OCI-M2 (cell line): ENCODE results near the gene STARD13.

Experiments used
- DNase-seq: peaks from one replicate; lab custom pipeline; 2025; ENCODE audit not compliant: unreplicated experiment; lab: John Stamatoyannopoulos, UW

Gene STARD13

GRCh38 chr13:33125821-33126570 lies 159.6 kb downstream of the STARD13 start:
- DNase-seq: no peak

- no peak for DNase-seq
These were observed 162.3 kb downstream of the STARD13 start for GRCh38 chr13:33123066-33123859.

- no peak for DNase-seq
These were observed 165.6 kb downstream of the STARD13 start for GRCh38 chr13:33119856-33120543.

GRCh38 chr13:33119022-33119781 lies 166.4 kb downstream of the STARD13 start:
- no peak for DNase-seq

- DNase-seq: no peak
These were observed 169.1 kb downstream of the STARD13 start for GRCh38 chr13:33116321-33117010.

GRCh38 chr13:33115274-33115673 lies 170.3 kb downstream of the STARD13 start:
- DNase-seq: no peak

GRCh38 chr13:33114146-33114545 lies 171.4 kb downstream of the STARD13 start:
- DNase-seq: no peak

GRCh38 chr13:33112766-33113165 lies 172.8 kb downstream of the STARD13 start:
- no peak for DNase-seq

GRCh38 chr13:33111414-33112110 lies 174.0 kb downstream of the STARD13 start:
- no peak for DNase-seq

GRCh38 chr13:33110713-33111413 lies 174.7 kb downstream of the STARD13 start:
- no peak for DNase-seq

- no peak for DNase-seq
These were observed 175.2 kb downstream of the STARD13 start for GRCh38 chr13:33110386-33110712.

- no peak for DNase-seq
These were observed 175.8 kb downstream of the STARD13 start for GRCh38 chr13:33109801-33110200.

- no peak for DNase-seq
These were observed 176.3 kb downstream of the STARD13 start for GRCh38 chr13:33109271-33109697.

GRCh38 chr13:33108620-33109019 lies 176.9 kb downstream of the STARD13 start:
- DNase-seq: no peak

GRCh38 chr13:33107361-33107760 lies 178.2 kb downstream of the STARD13 start:
- DNase-seq: no peak

- DNase-seq: no peak
These were observed 178.7 kb downstream of the STARD13 start for GRCh38 chr13:33106656-33107360.

GRCh38 chr13:33105387-33106005 lies 180.1 kb downstream of the STARD13 start:
- DNase-seq: no peak

- DNase-seq: no peak
These were observed 182.1 kb downstream of the STARD13 start for GRCh38 chr13:33103457-33103856.
